Endometrial microvascular endothelial cells (primary cell): Measurements from ENCODE around the gene LLPH. TPM values are rescaled to one million over a fixed set of nuclear protein-coding genes. Genes with fewer than 3 reads are reported as not detected.

Experiments used
- in situ Hi-C: cut with HindIII; loops from 2 replicates; pipeline ENCODE4 v1.10.0; 2017; ENCODE audit warnings: low sequenced_read_pairs, low pct_unique_long_range_greater_than_20kb; ENCODE audit errors: inconsistent ontology term
- total RNA-seq: library from RNA; depleted of rRNA; stranded (reverse); fragments of >200 nt; gene quantifications from one replicate; pipeline ENCODE4 v1.2.3, GENCODE V29; 2015; ENCODE audit errors: inconsistent ontology term

LLPH gene
- total RNA-seq, 1 donor from 2014 or later: 12.1 TPM

- in situ Hi-C loops: no loop called here
These were observed 14.5 kb upstream of the LLPH start for GRCh38 chr12:66144791-66145754.

- in situ Hi-C loops: no loop called here
These were observed 13.3 kb upstream of the LLPH start for GRCh38 chr12:66143868-66144267.

- in situ Hi-C loops: no loop called here
These were observed 12.3 kb upstream of the LLPH start for GRCh38 chr12:66142826-66143225.

GRCh38 chr12:66141299-66141698, 10.7 kb upstream of the LLPH start:
- in situ Hi-C loops: no loop called here

DNA sequence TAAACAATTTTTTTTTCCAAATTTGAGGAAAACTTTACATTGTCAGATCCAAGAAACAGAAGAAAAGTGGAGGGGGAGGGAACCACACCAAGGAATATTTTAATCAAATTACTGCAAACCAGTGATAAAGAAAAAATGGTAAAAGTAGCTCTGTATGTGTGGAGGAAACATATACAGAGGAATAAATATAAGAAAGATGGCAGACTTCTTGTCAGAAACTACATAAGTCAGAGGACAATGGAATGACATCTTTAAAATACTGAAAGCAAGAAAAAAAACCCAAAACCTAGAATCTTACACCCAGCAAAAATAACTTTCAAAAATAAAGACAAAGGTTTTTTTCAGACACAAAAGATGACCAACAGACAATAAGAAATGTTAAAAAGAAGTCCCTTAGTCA, 10.2 kb upstream of the LLPH start:
- in situ Hi-C loops: no loop called here

DNA sequence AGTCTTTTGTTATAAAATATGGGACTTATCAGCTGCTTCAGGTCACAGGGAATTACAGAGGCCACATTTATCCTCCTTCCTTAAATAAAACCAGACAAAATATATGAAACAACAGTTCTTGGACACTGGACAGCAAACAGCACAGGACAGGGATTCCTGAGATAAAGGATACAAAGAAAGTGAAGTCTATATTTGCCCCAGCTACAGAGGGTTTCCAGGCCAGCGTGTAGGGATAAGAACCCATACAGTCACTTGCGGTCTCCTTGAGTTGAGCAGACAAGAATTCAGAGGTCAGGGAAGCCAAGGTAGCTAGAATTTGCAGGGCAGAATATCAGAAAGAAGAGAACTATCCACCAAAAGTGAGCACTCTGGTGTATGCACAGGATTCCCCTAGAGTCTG, 8.8 kb upstream of the LLPH start:
- in situ Hi-C loops: no loop called here

GRCh38 chr12:66137937-66138336, 7.4 kb upstream of the LLPH start:
- in situ Hi-C loops: no loop called here

DNA sequence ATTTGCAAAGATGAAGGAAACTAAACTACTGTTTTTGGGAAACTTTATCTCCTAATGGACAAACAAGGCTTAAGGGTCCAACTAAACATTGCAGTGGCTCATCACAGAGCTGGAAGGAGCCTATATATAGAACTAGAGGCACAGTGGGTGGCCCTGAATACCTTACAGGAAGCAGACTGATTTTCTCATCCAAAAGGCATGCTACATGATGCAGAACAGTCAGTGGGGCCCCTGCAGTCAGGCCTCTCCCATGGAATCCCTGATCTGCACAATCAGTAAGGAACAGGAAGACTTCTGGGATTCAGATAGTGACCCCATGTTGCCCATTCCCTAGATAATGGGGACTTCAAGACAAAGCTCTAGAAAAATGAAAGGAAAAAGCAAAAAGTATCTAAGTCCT, 1.9 kb upstream of the LLPH start:
- in situ Hi-C loops: no loop called here

DNA sequence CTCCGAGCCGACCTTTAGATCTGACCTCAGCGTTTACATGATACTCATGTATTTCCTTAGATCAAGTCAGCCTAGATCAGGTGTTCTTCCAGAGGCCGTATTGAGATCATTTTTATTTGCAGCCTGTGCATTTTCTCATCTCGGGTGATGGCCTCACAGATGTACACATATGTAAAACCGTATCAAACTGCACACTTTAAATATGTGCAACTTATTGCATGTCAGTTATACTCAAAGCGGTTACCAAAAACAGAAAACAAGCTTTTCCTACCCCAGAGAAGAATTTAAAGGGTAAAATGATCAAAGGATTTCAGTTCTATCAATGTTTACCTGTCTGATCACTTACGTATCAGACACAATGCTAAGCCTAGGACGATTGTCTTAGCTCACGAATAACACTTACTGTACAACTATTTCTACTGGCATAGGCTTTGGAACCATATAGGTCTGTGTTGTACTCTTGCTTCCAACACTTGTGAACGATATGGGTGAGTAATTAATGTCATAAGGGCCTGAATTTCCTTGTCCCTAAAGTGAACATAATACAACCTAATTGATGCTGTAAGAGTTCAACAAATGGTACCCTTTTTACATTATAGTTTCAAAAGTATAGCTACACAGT, 628 bp upstream of the LLPH start:
- in situ Hi-C loops: no loop called here

DNA sequence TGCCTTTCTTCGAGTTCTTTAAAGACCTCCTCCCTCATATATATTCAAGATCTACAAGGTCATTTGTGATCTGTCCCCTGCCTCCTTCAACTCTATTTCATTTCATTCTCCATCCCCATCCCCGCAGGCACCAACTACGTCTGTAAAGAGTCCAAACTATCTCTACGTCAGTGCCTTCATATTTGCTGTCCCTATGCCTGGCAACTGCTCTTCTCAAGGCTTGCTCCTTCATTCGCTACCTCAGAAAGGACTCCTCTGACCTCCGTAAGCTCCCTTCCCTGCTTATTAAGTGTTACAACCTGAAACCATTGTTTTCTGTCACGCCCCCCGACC, 650 bp downstream of the LLPH start:
- in situ Hi-C loops: no loop called here

- in situ Hi-C loops: no loop called here
These were observed 2.9 kb downstream of the LLPH start for GRCh38 chr12:66127650-66128049.

DNA sequence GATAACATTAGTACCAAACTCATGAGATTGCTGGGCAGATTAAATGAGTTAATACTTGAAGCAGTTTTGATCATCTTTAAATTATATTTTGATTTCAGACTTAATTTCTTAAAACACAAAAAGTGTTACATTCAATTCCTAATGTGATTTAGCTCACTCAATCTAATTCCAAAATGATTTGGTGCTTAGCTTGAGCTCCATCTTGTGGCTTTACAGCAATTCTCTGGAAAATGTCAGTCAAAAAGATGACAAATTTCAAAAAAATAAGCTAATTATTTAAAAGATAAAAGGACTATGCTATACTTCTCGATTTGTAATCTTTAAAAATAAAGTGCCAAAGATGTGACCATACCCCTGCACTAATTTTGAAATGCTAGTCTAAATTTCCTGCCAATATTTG, 10.1 kb downstream of the LLPH start:
- in situ Hi-C loops: no loop called here

GRCh38 chr12:66119870-66120241, 10.7 kb downstream of the LLPH start:
- in situ Hi-C loops: no loop called here

GRCh38 chr12:66119229-66119869, 11.2 kb downstream of the LLPH start:
- in situ Hi-C loops: no loop called here

DNA sequence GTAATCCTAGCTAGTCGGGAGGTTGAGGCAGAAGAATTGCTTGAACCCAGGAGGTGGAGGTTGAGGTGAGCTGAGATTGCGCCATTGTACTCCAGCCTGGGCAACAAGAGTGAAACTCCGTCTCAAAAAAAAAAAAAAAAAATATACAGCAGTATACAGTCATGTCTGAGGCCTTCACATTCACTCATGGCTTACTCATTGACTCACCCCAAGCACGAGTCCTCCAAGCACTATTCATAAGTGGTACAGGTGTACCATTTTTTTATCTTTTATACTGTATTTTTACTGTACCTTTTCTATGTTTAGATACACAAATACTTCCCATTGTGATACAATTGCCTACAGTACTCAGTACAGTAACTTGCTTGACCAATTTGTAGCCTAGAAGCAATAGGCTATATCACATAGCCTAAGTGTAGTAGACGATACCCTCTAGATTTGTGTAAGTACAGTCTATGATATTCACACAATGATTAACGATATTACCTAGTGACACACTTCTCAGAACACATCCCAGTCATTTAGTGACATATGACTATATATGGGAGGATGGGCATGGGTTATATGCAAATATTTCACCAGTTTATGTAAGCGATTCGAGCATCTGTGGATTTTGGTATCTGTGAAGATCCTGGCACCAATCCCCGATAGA, 12.2 kb downstream of the LLPH start:
- in situ Hi-C loops: no loop called here

- in situ Hi-C loops: no loop called here
These were observed 13.3 kb downstream of the LLPH start for GRCh38 chr12:66117242-66117641.

GRCh38 chr12:66115071-66115600, 15.4 kb downstream of the LLPH start:
- in situ Hi-C loops: no loop called here

DNA sequence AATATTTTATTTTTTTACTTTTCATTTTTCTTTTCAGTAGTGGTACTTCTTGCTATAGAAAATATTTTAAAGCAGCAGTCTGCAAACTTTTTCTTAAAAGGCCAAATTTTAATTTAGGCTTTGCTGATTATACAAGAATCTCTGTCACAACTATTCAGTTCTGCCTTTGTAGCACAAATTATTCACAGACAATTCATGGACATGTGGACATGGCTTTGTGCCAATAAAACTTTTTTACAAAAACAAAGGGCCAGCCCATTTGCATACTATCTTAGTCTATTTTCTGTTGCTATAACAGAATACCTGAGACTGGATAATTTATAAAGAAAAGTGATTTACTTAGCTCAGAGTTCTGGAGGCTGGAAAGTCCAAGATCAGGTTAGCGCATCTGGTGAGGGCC, 17.1 kb downstream of the LLPH start:
- in situ Hi-C loops: no loop called here

- in situ Hi-C loops: no loop called here
These were observed 18.9 kb downstream of the LLPH start for GRCh38 chr12:66111605-66112004.
